Neuron (in vitro differentiated cells): ENCODE measurements around the gene HECW1.
"Not testable (repeated sequence)": the region's sequence is repeated elsewhere in the genome, so short reads cannot be mapped to it uniquely, and the experiment has no call there.

ENCODE experiments used
- H2AFZ ChIP-seq: one replicate; pipeline ENCODE4 v1.6.1; 2013; ENCODE audit warnings: low read depth, mild to moderate bottlenecking, inconsistent platforms, low read length, moderate library complexity
- H3K27me3 ChIP-seq: one replicate; pipeline ENCODE4 v1.6.1; 2013; ENCODE audit warnings: low read length; ENCODE audit not compliant: insufficient read depth
- H3K36me3 ChIP-seq: one replicate; pipeline ENCODE4 v1.6.1; 2013; ENCODE audit warnings: low read length; ENCODE audit not compliant: insufficient read depth
- H3K4me1 ChIP-seq: one replicate; pipeline ENCODE4 v1.6.1; 2013; ENCODE audit warnings: low read length; ENCODE audit not compliant: insufficient read depth
- H3K4me3 ChIP-seq: 2 replicates; pipeline ENCODE4 v1.5.1; 2013; ENCODE audit warnings: mild to moderate bottlenecking, low read length, moderate library complexity
- H3K9me3 ChIP-seq: one replicate; pipeline ENCODE4 v1.6.1; 2013; ENCODE audit warnings: low read length

Gene HECW1

DNA sequence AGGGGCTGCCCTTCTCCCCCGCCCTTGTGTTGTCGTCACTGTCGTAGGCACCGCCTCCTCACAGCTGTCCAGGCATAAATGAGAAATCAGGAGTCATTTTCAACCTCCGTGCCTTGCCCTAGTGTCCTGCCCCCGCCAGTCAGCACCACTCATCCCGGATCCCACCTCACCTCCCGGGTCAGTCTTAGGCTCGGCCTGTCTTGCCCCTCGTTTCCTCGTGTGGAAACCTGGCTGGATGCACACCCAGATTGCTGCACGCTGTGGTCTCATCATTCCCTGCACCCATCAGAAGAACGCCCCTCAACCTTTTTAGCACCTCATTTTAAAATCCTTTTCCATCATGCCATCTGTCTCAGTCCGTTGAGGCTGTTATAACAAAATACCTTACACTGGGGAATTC lies 213.1 kb downstream of the HECW1 start:
- Histone ChIP-seq H3K4me3 (no peak overlapping the region), H3K9me3 (no peaks in the 10 kb centered on the region), H3K36me3 (no peaks in the 10 kb centered on the region), H3K27me3 (no peaks in the 10 kb centered on the region), H2AFZ (no peak overlapping the region), H3K4me1 (peaks cover 6% of the 10 kb centered on the region)

DNA sequence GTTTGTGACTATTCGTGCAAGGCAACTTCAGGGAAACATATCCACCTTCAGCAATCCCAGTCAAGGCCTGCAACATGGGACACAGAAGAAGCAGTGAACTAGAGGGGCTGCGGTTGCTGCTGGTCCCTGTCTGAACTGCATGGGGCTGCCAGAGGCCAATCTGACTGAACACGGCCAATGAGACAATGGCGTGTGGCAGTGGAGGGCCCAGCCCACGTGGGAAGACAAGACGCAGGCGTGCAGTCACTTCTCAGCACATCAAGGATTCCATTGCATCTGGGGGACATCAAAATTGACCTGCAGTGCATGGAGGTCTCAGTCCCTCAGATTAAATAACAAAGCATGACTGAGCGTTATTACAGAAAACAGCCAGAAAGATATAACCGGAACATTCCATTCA lies 215.9 kb downstream of the HECW1 start:
- no peaks in the 10 kb centered on the region for H3K27me3 ChIP-seq
- no peaks in the 10 kb centered on the region for H3K9me3 ChIP-seq
- no peaks in the 10 kb centered on the region for H3K36me3 ChIP-seq
- H3K4me1 ChIP-seq = peaks cover 6% of the 10 kb centered on the region
- H3K4me3 ChIP-seq = no peak overlapping the region
- no peak overlapping the region for H2AFZ ChIP-seq

DNA sequence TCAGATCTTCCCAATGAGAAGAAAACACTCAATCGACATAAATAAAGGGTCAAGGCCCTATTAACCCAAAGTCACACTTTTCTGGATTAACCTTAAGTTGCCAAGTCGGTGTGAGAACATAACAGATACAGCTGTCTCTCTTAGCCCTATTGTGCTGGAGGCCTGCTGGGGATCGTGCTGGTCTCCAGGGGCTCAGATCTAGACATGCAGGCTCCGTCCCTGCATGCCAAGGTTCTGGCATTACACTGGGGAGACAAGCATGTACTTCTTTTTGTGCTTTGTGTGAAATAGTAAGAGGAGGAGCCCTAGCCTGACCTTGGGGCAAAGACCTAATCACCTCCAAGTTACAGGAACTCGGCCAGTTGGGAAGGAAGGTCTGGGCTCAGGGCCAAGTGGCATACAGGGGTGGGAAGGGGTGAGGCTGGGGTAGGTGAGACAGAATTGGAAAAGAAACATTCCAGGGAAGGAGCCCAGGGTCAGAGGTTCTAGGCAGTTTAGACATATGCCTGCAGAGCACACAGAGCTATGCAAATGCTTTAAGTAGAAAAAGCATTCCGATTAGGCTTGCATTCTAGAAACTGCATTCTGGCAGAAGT lies 216.4 kb downstream of the HECW1 start:
- peaks cover 6% of the 10 kb centered on the region for H3K4me1 ChIP-seq
- no peak overlapping the region for H2AFZ ChIP-seq
- H3K27me3 ChIP-seq = no peaks in the 10 kb centered on the region
- H3K36me3 ChIP-seq = no peaks in the 10 kb centered on the region
- H3K9me3 ChIP-seq = no peaks in the 10 kb centered on the region
- H3K4me3 ChIP-seq = no peak overlapping the region

DNA sequence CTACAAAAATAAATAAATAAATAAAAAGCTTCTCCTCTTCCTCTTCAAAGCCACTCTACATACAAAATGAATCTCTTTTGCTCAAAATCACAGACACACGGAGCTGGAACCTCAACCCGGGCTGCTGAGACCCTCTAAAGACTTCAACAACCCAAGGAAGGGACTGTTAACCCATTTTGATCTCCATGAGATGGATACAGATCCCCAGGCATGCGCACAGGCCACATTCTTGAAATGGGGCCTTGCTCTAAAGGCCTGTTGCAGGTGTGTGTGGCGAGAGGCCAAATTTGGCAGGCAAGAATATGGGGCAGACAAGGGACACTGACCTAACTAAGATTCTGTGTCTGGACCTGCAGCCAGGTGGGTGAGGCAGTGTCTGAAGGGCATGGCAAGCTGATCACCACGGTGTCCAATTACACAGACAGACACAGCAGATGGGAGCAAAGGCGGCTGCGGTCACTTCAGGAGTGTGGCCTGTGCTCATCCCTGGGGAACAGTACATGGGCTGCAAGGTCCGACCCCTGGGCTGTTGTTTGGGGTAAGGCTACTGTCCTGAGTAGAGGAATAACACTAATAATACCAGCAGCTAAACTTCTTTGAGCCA lies 219.8 kb downstream of the HECW1 start:
- Histone ChIP-seq H3K36me3 (no peaks in the 10 kb centered on the region), H3K27me3 (no peaks in the 10 kb centered on the region), H3K4me1 (peaks cover 6% of the 10 kb centered on the region), H2AFZ (no peak overlapping the region), H3K9me3 (no peaks in the 10 kb centered on the region), H3K4me3 (no peak overlapping the region)

DNA sequence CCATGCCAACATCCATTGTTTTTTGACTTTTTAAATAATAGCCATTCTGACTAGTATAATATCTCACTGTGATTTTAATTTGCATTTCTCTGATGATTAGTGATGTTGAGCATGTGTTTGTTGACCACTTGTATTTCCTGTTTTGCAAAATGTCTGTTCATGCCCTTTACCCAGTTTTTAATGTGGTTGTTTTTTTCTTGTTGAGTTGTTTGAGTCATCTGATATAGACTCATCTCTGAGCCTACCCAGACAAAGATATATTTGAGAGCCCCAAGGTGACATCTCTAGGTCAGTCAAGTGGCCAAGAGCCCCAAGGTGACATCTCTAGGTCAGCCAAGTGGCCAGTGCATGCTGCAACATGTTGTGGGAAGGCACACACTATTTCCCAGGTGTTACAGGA lies 224.7 kb downstream of the HECW1 start:
- Histone ChIP-seq H2AFZ (no peak overlapping the region), H3K27me3 (no peaks in the 10 kb centered on the region), H3K9me3 (no peaks in the 10 kb centered on the region), H3K36me3 (no peaks in the 10 kb centered on the region), H3K4me3 (no peak overlapping the region), H3K4me1 (no peaks in the 10 kb centered on the region)

DNA sequence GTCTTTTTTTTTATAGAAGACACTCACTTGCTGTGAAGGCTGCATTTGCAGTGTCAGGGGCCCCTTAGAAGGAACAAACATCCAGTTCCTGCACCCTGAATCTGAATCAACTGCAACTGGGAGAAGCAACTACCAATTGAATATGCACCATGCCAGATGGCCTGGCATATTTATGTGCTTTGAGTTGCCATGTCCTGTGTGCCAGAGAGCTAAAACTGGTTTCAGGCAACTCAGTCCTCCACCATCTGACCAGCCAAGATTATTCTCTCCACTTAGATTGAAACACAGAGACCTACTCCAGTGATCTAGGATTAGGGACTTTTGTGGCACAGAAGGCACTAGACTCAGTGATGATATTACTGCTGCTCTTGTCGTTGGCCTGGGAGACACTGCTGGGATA lies 225.4 kb downstream of the HECW1 start:
- H3K4me3 ChIP-seq = no peak overlapping the region
- H3K9me3 ChIP-seq = no peaks in the 10 kb centered on the region
- H3K27me3 ChIP-seq = no peaks in the 10 kb centered on the region
- no peaks in the 10 kb centered on the region for H3K36me3 ChIP-seq
- no peaks in the 10 kb centered on the region for H3K4me1 ChIP-seq
- no peak overlapping the region for H2AFZ ChIP-seq

DNA sequence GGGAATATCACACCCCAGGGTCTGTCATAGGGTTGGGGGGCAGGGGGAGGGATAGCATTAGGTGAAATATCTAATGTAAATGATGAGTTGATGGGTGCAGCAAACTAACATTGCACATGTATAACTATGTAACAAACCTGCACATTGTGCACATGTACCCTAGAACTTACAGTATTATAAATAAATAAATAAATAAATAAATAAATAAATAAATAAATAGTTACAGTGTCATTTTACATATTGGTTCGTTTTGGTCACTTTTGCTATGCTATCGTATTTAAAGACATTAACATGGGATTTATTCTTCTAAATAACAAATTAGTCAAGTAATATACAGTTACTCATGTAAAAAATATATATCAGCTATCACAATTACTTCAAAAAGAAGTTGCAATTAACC lies 228.7 kb downstream of the HECW1 start:
- H3K4me3 ChIP-seq = no peak overlapping the region
- no peak overlapping the region for H2AFZ ChIP-seq
- H3K36me3 ChIP-seq = no peaks in the 10 kb centered on the region
- no peaks in the 10 kb centered on the region for H3K9me3 ChIP-seq
- no peaks in the 10 kb centered on the region for H3K4me1 ChIP-seq
- no peaks in the 10 kb centered on the region for H3K27me3 ChIP-seq

DNA sequence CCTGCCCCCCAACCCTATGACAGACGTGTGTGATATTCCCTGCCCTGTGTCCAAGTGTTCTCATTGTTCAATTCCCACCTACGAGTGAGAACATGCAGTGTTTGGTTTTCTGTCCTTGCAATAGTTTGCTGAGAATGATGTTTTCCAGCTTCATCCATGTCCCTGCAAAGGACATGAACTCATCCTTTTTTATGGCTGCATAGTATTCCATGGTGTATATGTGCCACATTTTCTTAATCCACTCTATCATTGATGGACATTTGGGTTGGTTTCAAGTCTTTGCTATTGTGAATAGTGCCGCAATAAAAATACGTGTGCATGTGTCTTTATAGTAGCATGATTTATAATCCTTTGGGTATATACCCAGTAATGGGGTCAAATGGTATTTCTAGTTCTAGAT lies 231.0 kb downstream of the HECW1 start:
- not testable (repeated sequence) for H3K4me3 ChIP-seq, H2AFZ ChIP-seq, H3K4me1 ChIP-seq, H3K36me3 ChIP-seq, H3K27me3 ChIP-seq, H3K9me3 ChIP-seq

DNA sequence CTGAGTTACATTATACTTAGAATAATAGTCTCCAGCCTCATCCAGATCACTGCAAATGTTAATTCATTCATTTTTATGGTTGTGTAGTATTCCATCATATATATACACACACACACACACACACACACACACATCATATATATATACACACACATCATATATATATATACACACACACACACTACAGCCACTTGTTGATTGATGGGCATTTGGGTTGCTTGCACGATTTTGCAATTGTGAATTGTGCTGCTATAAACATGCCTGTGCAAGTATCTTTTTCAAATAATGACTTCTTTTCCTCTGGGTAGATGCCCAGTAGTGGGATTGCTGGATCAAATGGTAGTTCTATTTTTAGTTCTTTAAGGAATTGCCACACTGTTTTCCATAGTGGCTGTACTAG lies 233.2 kb downstream of the HECW1 start:
- not testable (repeated sequence) for H3K9me3 ChIP-seq, H3K4me3 ChIP-seq

DNA sequence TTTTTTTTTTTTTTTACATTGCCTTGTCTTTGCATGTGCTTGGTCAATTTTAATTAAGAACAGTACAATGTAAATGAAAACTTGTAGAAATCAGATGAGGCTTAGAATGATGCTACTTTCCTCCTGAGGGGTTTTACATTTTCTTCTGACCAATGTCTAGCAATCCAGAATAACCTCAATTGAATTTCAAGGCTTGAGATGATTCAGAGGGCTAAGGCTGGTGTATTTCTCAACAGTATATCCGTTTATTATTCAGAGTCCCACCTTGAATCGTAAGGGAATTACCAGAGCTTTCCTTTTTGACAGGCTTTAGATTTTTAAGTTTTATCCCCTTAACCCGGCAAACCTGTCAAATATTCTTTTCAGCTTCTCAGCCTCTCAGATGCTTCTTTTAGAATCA lies 239.2 kb downstream of the HECW1 start:
- no peak overlapping the region for H3K4me3 ChIP-seq
- H3K27me3 ChIP-seq = no peaks in the 10 kb centered on the region
- H3K36me3 ChIP-seq = no peaks in the 10 kb centered on the region
- H3K4me1 ChIP-seq = no peaks in the 10 kb centered on the region
- H2AFZ ChIP-seq = no peak overlapping the region
- peaks cover 2% of the 10 kb centered on the region for H3K9me3 ChIP-seq

More for the DNA sequence above, 233.2 kb downstream of the HECW1 start:
- not testable (repeated sequence) for H3K36me3 ChIP-seq, H3K4me1 ChIP-seq, H3K27me3 ChIP-seq, H2AFZ ChIP-seq

DNA sequence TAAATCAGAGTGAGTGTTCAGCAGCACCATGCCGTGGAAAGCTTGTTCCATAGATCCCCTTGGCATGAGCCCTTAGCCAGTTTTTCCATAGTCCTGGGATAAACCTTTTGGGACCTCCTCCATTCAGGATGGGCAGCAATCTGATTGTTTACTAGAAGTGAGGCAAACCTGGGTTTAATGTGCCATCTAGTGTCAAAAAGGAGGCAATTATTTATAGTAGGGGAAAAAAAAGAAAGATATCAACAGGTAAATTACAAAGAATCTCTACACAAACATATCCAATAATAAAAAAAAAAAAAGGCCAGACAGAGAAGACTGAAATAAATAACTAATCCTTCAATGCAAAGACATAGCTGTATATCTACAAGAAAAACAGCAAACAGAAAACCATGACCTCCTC lies 241.5 kb downstream of the HECW1 start:
- no peaks in the 10 kb centered on the region for H3K27me3 ChIP-seq
- H3K36me3 ChIP-seq = no peaks in the 10 kb centered on the region
- H3K4me1 ChIP-seq = no peaks in the 10 kb centered on the region
- no peak overlapping the region for H2AFZ ChIP-seq
- peaks cover 2% of the 10 kb centered on the region for H3K9me3 ChIP-seq
- H3K4me3 ChIP-seq = no peak overlapping the region

DNA sequence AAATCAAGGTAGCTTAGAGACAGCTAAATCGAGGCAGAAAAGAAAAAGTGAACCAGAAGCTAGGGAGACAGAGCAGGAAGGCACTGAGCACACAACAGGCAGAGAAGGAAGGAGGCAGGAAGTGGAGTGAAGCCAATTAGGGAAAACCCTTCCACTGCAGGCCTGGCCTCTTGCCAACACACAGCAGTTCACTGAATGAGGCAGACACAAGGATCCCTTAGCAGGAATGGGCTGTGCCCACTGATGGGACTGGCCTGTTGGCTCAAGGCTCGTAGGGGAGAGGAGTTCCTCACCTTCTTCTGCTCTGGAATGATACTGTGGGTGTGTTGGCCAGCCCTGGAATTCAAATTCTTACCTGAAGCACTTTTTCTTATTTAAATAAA lies 250.2 kb downstream of the HECW1 start:
- no peaks in the 10 kb centered on the region for H3K27me3 ChIP-seq
- H3K4me3 ChIP-seq = no peak overlapping the region
- H2AFZ ChIP-seq = no peak overlapping the region
- no peaks in the 10 kb centered on the region for H3K4me1 ChIP-seq
- H3K9me3 ChIP-seq = no peaks in the 10 kb centered on the region
- H3K36me3 ChIP-seq = no peaks in the 10 kb centered on the region

DNA sequence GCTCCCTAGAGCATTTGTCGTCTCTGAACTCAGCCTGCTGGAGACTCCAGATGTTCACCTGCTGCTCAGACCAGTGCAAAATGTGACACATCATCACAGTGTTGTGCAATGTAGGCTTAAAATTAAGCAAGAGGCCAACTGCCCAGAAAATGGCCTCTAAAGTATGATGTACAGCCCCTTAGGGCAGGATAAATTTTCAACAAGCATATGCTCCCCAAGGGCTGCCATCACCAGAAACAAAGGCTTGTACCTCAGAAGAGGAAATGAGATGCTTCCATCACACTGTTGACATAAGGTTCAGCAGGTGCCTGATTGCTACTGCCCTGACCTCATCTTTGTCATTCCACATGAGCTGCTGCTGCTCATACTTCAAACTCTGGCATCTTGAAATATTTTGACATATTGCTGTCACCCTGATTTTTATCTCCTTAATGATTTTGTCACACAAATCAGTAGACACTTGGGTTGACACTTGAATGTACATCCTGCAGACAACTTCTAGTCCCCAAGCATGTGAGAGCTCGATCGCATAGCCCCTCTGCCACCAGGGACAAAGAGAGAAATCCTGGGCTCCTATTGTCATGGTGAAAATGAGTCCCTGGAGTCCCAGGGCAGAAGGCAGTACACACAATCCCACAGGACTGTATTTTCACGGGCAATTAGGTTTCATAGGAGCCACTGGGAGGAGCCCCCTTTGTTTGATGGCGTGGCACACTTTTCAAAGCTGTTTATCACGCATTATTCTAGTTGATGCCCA lies 250.8 kb downstream of the HECW1 start:
- Histone ChIP-seq H3K36me3 (no peaks in the 10 kb centered on the region), H3K4me3 (no peak overlapping the region), H3K4me1 (no peaks in the 10 kb centered on the region), H3K27me3 (no peaks in the 10 kb centered on the region), H2AFZ (no peak overlapping the region), H3K9me3 (no peaks in the 10 kb centered on the region)
